BLaER1 (cell line): Measurements from ENCODE around the gene HS3ST6.
A peak's percentile ranks its signal among the peaks of the same experiment; 100 is the strongest.
"Not testable (repeated sequence)": the region's sequence is repeated elsewhere in the genome, so short reads cannot be mapped to it uniquely, and the experiment has no call there.

Experiments
- H3K27ac ChIP-seq: shearing (Covaris generic); formaldehyde crosslinking; 2 replicates; pipeline ENCODE4 v1.8.1; 2022
- H3K27me3 ChIP-seq: shearing (Covaris generic); formaldehyde crosslinking; 2 replicates; pipeline ENCODE4 v1.8.1; 2022
- H3K36me3 ChIP-seq: shearing (Covaris generic); formaldehyde crosslinking; 2 replicates; pipeline ENCODE4 v1.8.1; 2022
- H3K4me1 ChIP-seq: shearing (Covaris generic); formaldehyde crosslinking; 2 replicates; pipeline ENCODE4 v1.8.1; 2022
- H3K4me2 ChIP-seq: shearing (Covaris generic); formaldehyde crosslinking; 2 replicates; pipeline ENCODE4 v1.8.1; 2022
- H3K4me3 ChIP-seq: shearing (Covaris generic); formaldehyde crosslinking; 2 replicates; pipeline ENCODE4 v1.8.1; 2022
- H3K9ac ChIP-seq: shearing (Covaris generic); formaldehyde crosslinking; 2 replicates; pipeline ENCODE4 v1.8.1; 2022
- H3K9me3 ChIP-seq: shearing (Covaris generic); formaldehyde crosslinking; 2 replicates; pipeline ENCODE4 v1.8.1; 2022
- H4K20me1 ChIP-seq: shearing (Covaris generic); formaldehyde crosslinking; 2 replicates; pipeline ENCODE4 v1.8.1; 2022
- Cebpa-rat ChIP-seq: shearing (Covaris generic); IDR thresholded peaks from 2 replicates; pipeline ENCODE4 v1.8.1; 2022

HS3ST6 gene

GRCh38 chr16:1918351-1919326 is at the start of gene HS3ST6:
TSS of gene HS3ST6 (minus strand) at chr16:1918415. CDS start at chr16:1918323, 92 bp downstream.
- peaks cover 100% of the 10 kb centered on the region for H3K27me3 ChIP-seq
- no peak within 1 kb of the TSS for H3K9ac ChIP-seq
- no peaks in the 10 kb centered on the region for H3K9me3 ChIP-seq
- no peak within 1 kb of the TSS for H3K4me2 ChIP-seq
- H3K4me1 ChIP-seq = 0 out of 2 replicates have a peak, but pooled peaks cover 3% of the 10 kb centered on the region
- no peak within 1 kb of the TSS for H3K27ac ChIP-seq
- H3K36me3 ChIP-seq = no peaks in the 10 kb centered on the region
- H3K4me3 ChIP-seq = no peak within 1 kb of the TSS
- H4K20me1 ChIP-seq = peaks cover 40% of the 10 kb centered on the region; the same call in 1 of the 2 replicates
- no peak for TF ChIP-seq Cebpa-rat

GRCh38 chr16:1966460-1966859 is 48.2 kb upstream of the HS3ST6 start, which contains the start of gene RNF151:
TSS of gene RNF151 (plus strand) at chr16:1966856. CDS start at chr16:1966882, 26 bp downstream.
- Histone ChIP-seq H3K36me3 (peaks cover 35% of the 10 kb centered on the region), H3K27me3 (no peaks in the 10 kb centered on the region), H3K4me3 (peak within 1 kb of the TSS; percentile 90), H3K9me3 (no peaks in the 10 kb centered on the region), H3K27ac (peak within 1 kb of the TSS; percentile 96), H3K4me1 (peaks cover 48% of the 10 kb centered on the region), H3K4me2 (peak within 1 kb of the TSS; percentile 98), H3K9ac (peak within 1 kb of the TSS; percentile 97), H4K20me1 (peaks cover 30% of the 10 kb centered on the region)
- TF ChIP-seq Cebpa-rat = no peak

GRCh38 chr16:1965396-1966001 is 47.3 kb upstream of the HS3ST6 start:
- TF ChIP-seq Cebpa-rat = no peak
- Histone ChIP-seq H3K9ac (peak overlapping the region; percentile 97), H3K27ac (peak overlapping the region; percentile 96), H3K27me3 (no peaks in the 10 kb centered on the region), H3K36me3 (peaks cover 40% of the 10 kb centered on the region), H3K4me2 (peak overlapping the region; percentile 98), H3K4me1 (peaks cover 48% of the 10 kb centered on the region), H3K4me3 (peak overlapping the region; percentile 90), H4K20me1 (peaks cover 40% of the 10 kb centered on the region), H3K9me3 (no peaks in the 10 kb centered on the region)

- H3K27me3 ChIP-seq = no peaks in the 10 kb centered on the region
- no peak for TF ChIP-seq Cebpa-rat
- H3K9me3 ChIP-seq = no peaks in the 10 kb centered on the region
- H3K27ac ChIP-seq = peak within 1 kb of the TSS; percentile 96
- peak within 1 kb of the TSS; percentile 98 for H3K4me2 ChIP-seq
- H3K4me1 ChIP-seq = peaks cover 48% of the 10 kb centered on the region
- peaks cover 44% of the 10 kb centered on the region for H4K20me1 ChIP-seq
- H3K36me3 ChIP-seq = peaks cover 40% of the 10 kb centered on the region
- H3K4me3 ChIP-seq = peak within 1 kb of the TSS; percentile 90
- peak within 1 kb of the TSS; percentile 97 for H3K9ac ChIP-seq
Measured at GRCh38 chr16:1964506-1965395, 46.5 kb upstream of the HS3ST6 start, which contains the start of gene RPS2. TSS of gene RPS2 (minus strand) at chr16:1964826. CDS start at chr16:1964625, 201 bp downstream.

- Histone ChIP-seq H3K4me2 (peak overlapping the region; percentile 88), H3K27me3 (no peaks in the 10 kb centered on the region), H3K4me1 (peaks cover 48% of the 10 kb centered on the region), H3K9ac (peak overlapping the region; percentile 97), H3K9me3 (no peaks in the 10 kb centered on the region), H3K36me3 (peaks cover 40% of the 10 kb centered on the region), H3K4me3 (peak overlapping the region; percentile 90), H3K27ac (peak overlapping the region; percentile 96), H4K20me1 (peaks cover 44% of the 10 kb centered on the region)
- TF ChIP-seq Cebpa-rat = no peak
Measured at GRCh38 chr16:1963806-1964505, 45.7 kb upstream of the HS3ST6 start.

- Histone ChIP-seq H3K4me2 (peak overlapping the region; percentile 88), H3K27ac (peak overlapping the region; percentile 96; the same call in 1 of the 2 replicates), H3K4me3 (peak overlapping the region; percentile 90), H3K36me3 (peaks cover 40% of the 10 kb centered on the region), H3K4me1 (peaks cover 48% of the 10 kb centered on the region), H3K9ac (peak overlapping the region; percentile 97), H4K20me1 (peaks cover 44% of the 10 kb centered on the region)
- H3K9me3 ChIP-seq, H3K27me3 ChIP-seq: not testable (repeated sequence)
Measured at GRCh38 chr16:1962161-1963153, 44.2 kb upstream of the HS3ST6 start.

GRCh38 chr16:1961651-1962067 is 43.4 kb upstream of the HS3ST6 start:
- Histone ChIP-seq H3K27me3 (no peaks in the 10 kb centered on the region), H3K9ac (0 out of 2 replicates have a peak overlapping the region, but pooled peaks have one; percentile 97), H3K36me3 (peaks cover 34% of the 10 kb centered on the region), H3K9me3 (no peaks in the 10 kb centered on the region), H3K27ac (no peak overlapping the region), H3K4me2 (peak overlapping the region; percentile 88), H3K4me3 (0 out of 2 replicates have a peak overlapping the region, but pooled peaks have one; percentile 33), H4K20me1 (peaks cover 44% of the 10 kb centered on the region), H3K4me1 (peaks cover 47% of the 10 kb centered on the region)
- no peak for TF ChIP-seq Cebpa-rat
